ENCODE results near the gene LPAR3. TPM values are rescaled to one million over a fixed set of nuclear protein-coding genes. Genes with fewer than 3 reads are reported as not detected.

LPAR3 gene
- total RNA-seq, 2 experiments from 2014 or later, result 0.21 to 0.23 TPM

- Mint-ChIP-seq H3K27ac (no peak overlapping the region), H3K4me1 (no peaks in the 10 kb centered on the region), H3K36me3 (ENCODE audit: low read depth) (peaks cover 2% of the 10 kb centered on the region), H3K27me3 (peaks cover 6% of the 10 kb centered on the region), H3K4me3 (no peak overlapping the region), H3K9me3 (ENCODE audit: low read depth) (peaks cover 2% of the 10 kb centered on the region)
- POLR2A ChIA-PET, result no interaction called here
- DNase-seq, result no peak
- intact Hi-C loops (cut with DNase I, micrococcal nuclease), result no loop called here
- ATAC-seq, result no peak
- CTCF ChIA-PET, result no interaction called here
Measured at GRCh38 chr1:84899969-84900368, 7.0 kb upstream of the LPAR3 start.

- DNase-seq (no peak), ATAC-seq (no peak)
- ChIA-PET CTCF (interaction anchor here (1.3 to 2.8 kb wide), 2 partner anchors 114 to 358 kb away, joined by 3 to 7 read pairs; no protein-coding TSS in a partner anchor), POLR2A (interaction anchor here (0.7 kb wide), 1 partner anchor 114 kb away, joined by 3 read pairs; no protein-coding TSS in a partner anchor)
- Mint-ChIP-seq H3K36me3 (ENCODE audit: low read depth) (no peaks in the 10 kb centered on the region), H3K4me1 (peaks cover 11% of the 10 kb centered on the region), H3K4me3 (no peak overlapping the region), H3K27me3 (peaks cover 30% of the 10 kb centered on the region), H3K27ac (no peak overlapping the region), H3K9me3 (ENCODE audit: low read depth) (no peaks in the 10 kb centered on the region)
- intact Hi-C loops (cut with DNase I, micrococcal nuclease), result no loop called here
Measured at GRCh38 chr1:84896279-84896678, 3.3 kb upstream of the LPAR3 start.

DNA sequence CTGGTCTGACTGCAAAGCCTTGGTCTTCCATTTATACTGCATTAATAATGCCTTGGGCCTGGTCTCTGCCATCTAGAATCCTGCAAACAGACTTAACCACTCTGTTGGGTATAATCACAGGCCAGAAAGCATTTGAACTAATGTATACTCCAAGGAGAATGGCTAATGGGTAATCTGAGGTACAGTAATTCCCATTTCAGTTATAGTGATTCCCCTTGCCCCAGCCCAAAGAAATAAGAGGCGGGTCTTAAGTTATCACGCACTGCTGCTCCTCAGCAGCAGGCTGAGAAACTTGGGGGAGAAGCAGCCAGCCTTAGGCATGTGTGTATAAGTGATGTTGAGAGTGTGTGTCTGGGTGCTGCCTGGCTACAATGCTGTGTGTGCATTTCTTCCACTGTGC, 2.4 kb downstream of the LPAR3 start:
- ChIA-PET POLR2A (no interaction called here), CTCF (interaction anchor here (0.6 to 0.7 kb wide), 2 partner anchors 191 to 510 kb away, joined by 3 to 4 read pairs; no protein-coding TSS in a partner anchor)
- Mint-ChIP-seq H3K27me3 (peaks cover 28% of the 10 kb centered on the region), H3K4me3 (no peak overlapping the region), H3K9me3 (ENCODE audit: low read depth) (no peaks in the 10 kb centered on the region), H3K4me1 (peaks cover 18% of the 10 kb centered on the region), H3K27ac (no peak overlapping the region), H3K36me3 (ENCODE audit: low read depth) (no peaks in the 10 kb centered on the region)
- ATAC-seq (no peak), DNase-seq (no peak)
- intact Hi-C loops (cut with DNase I, micrococcal nuclease), result loop anchor here in 1 of 2 experiments (5.0 kb wide), 1 partner anchor 58 kb away; no protein-coding TSS in a partner anchor

- Mint-ChIP-seq H3K36me3 (ENCODE audit: low read depth) (no peaks in the 10 kb centered on the region), H3K4me1 (peaks cover 18% of the 10 kb centered on the region), H3K27me3 (peaks cover 19% of the 10 kb centered on the region), H3K9me3 (ENCODE audit: low read depth) (no peaks in the 10 kb centered on the region), H3K27ac (no peak overlapping the region), H3K4me3 (no peak overlapping the region)
- POLR2A ChIA-PET, result no interaction called here
- DNase-seq, result no peak
- no peak for ATAC-seq
- intact Hi-C loops (cut with DNase I, micrococcal nuclease), result no loop called here
- CTCF ChIA-PET, result no interaction called here
Measured at GRCh38 chr1:84889437-84889836, 3.6 kb downstream of the LPAR3 start.

DNA sequence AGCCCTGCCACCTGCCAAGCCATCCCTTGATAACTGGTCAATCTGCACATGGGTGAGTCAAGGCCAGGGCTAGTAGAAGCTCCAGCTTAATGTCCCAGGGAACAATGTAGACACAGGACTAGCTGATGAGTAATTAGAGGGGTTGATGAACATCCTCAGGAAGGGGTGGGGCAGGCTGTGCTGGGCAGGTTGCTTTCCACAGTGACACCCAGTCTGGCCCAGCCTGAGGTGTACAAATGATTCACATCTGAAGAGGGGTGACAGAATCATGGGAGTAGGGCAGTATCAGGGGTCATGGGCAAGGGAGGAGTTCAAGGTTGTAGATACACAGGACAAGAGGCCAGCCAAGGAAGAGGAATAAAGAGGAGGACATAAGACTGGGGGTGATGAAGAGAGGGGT, 4.3 kb downstream of the LPAR3 start:
- no peak overlapping the region for H3K27ac Mint-ChIP-seq
- peaks cover 15% of the 10 kb centered on the region for H3K27me3 Mint-ChIP-seq
- H3K4me3 Mint-ChIP-seq, result no peak overlapping the region
- POLR2A ChIA-PET, result no interaction called here
- H3K9me3 Mint-ChIP-seq (ENCODE audit: low read depth), result no peaks in the 10 kb centered on the region
- no peaks in the 10 kb centered on the region for H3K36me3 Mint-ChIP-seq (ENCODE audit: low read depth)
- intact Hi-C loops (cut with DNase I, micrococcal nuclease), result no loop called here
- peak; percentile 14 for DNase-seq
- peaks cover 15% of the 10 kb centered on the region for H3K4me1 Mint-ChIP-seq
- CTCF ChIA-PET, result no interaction called here
- peak; percentile 70 for ATAC-seq

- Mint-ChIP-seq H3K27me3 (peaks cover 8% of the 10 kb centered on the region), H3K36me3 (ENCODE audit: low read depth) (no peaks in the 10 kb centered on the region), H3K4me1 (peaks cover 9% of the 10 kb centered on the region), H3K27ac (no peak overlapping the region), H3K9me3 (ENCODE audit: low read depth) (no peaks in the 10 kb centered on the region), H3K4me3 (no peak overlapping the region)
- POLR2A ChIA-PET, result no interaction called here
- CTCF ChIA-PET, result interaction anchor here (1.9 kb wide), 1 partner anchor 115 kb away, joined by 5 read pairs; no protein-coding TSS in a partner anchor
- DNase-seq (no peak), ATAC-seq (no peak)
- intact Hi-C loops (cut with DNase I, micrococcal nuclease), result no loop called here
Measured at GRCh38 chr1:84887261-84887934, 5.6 kb downstream of the LPAR3 start.

DNA sequence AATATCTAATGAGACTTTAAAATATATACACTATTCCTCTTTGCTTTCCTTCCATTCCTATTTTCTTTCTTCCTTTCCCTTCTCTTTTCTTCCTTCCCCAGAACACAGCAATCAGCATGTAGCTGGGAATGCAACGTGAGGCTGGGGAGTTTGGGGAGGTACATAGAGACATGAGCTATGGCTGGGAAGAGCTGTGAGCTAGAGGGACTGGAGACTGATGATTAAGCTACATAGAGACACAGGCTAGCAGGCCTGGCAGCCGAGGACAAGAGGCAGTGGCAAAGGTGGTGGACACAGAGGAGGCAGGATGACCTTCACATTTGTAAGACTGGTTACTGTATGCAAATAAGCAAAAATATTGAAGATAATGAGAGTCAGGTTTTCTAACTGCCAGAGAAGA, 7.5 kb downstream of the LPAR3 start:
- CTCF ChIA-PET, result interaction anchor here (0.7 to 1.9 kb wide), 3 partner anchors 103 to 511 kb away, joined by 3 to 5 read pairs (median 4); no protein-coding TSS in a partner anchor
- POLR2A ChIA-PET, result no interaction called here
- no peaks in the 10 kb centered on the region for H3K36me3 Mint-ChIP-seq (ENCODE audit: low read depth)
- ATAC-seq (no peak), DNase-seq (no peak)
- intact Hi-C loops (cut with DNase I, micrococcal nuclease), result no loop called here
- H3K27ac Mint-ChIP-seq, result no peak overlapping the region
- H3K4me3 Mint-ChIP-seq, result no peak overlapping the region
- no peaks in the 10 kb centered on the region for H3K27me3 Mint-ChIP-seq
- peaks cover 7% of the 10 kb centered on the region for H3K4me1 Mint-ChIP-seq
- H3K9me3 Mint-ChIP-seq (ENCODE audit: low read depth), result peaks cover 4% of the 10 kb centered on the region

DNA sequence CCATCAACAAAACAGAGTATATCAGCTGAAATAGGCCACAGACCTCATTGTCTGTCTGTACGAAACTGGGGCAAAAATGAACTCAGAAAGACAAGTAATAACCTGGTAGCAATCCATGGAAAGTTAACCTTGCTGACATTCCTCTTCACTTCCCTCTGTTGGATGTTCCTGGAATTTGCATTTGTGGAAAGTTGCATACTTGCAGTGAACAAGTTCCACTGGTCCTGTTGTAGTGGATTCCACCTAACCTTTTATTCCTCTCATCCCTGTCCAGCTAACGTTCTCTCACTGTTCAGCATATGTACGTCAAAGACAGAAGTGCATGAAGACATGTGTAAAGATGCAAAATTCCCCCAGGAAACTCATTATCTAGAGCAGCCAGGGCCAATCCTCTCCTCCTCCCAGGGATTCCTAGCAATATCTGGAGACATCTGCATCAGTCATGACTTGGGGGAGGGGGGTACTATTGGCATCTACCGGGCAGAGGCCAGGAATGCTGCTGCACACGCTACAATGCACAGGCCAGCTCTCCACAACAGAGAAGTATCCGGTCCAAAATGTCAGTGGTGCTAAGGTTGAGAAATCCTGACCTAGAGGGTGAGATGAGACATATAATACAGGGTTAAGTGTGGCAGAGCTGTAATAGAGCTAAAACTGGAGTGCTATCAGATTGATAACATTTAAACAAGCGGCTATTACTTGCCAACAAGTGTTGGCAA, 8.2 kb downstream of the LPAR3 start:
- H3K4me3 Mint-ChIP-seq, result no peak overlapping the region
- intact Hi-C loops (cut with DNase I, micrococcal nuclease), result no loop called here
- POLR2A ChIA-PET, result no interaction called here
- DNase-seq (no peak), ATAC-seq (no peak)
- CTCF ChIA-PET, result interaction anchor here (0.8 to 1.0 kb wide), 2 partner anchors 140 to 268 kb away, joined by 3 read pairs; no protein-coding TSS in a partner anchor
- H3K4me1 Mint-ChIP-seq, result peaks cover 7% of the 10 kb centered on the region
- H3K27ac Mint-ChIP-seq, result no peak overlapping the region
- H3K9me3 Mint-ChIP-seq (ENCODE audit: low read depth), result peaks cover 4% of the 10 kb centered on the region
- H3K36me3 Mint-ChIP-seq (ENCODE audit: low read depth), result no peaks in the 10 kb centered on the region
- no peaks in the 10 kb centered on the region for H3K27me3 Mint-ChIP-seq

DNA sequence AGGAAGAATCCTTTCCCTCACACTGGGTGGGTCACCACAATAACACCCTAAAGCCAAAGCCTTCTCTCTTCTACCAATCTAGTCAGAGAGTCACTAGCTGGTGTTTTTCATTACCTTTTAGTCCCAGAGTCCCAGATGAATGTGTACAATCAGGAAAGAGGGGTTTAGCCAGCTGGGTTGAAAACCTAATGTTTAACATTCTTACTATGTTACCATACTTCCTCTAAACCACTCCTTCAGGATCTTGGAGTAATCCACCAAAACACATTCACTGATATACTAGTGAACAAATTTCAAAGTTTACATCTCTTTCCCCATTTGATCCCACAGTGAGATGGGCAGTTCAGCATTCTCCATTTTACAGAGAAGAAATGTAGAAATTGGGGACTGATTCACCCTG, 9.7 kb downstream of the LPAR3 start:
- no peak overlapping the region for H3K4me3 Mint-ChIP-seq
- ATAC-seq, result no peak
- H3K27ac Mint-ChIP-seq, result no peak overlapping the region
- no peaks in the 10 kb centered on the region for H3K27me3 Mint-ChIP-seq
- H3K4me1 Mint-ChIP-seq, result no peaks in the 10 kb centered on the region
- no peaks in the 10 kb centered on the region for H3K36me3 Mint-ChIP-seq (ENCODE audit: low read depth)
- no peak for DNase-seq
- intact Hi-C loops (cut with DNase I, micrococcal nuclease), result no loop called here
- CTCF ChIA-PET, result interaction anchor here (0.8 kb wide), 1 partner anchor 159 kb away, joined by 3 read pairs; no protein-coding TSS in a partner anchor
- H3K9me3 Mint-ChIP-seq (ENCODE audit: low read depth), result peaks cover 4% of the 10 kb centered on the region
- POLR2A ChIA-PET, result no interaction called here

DNA sequence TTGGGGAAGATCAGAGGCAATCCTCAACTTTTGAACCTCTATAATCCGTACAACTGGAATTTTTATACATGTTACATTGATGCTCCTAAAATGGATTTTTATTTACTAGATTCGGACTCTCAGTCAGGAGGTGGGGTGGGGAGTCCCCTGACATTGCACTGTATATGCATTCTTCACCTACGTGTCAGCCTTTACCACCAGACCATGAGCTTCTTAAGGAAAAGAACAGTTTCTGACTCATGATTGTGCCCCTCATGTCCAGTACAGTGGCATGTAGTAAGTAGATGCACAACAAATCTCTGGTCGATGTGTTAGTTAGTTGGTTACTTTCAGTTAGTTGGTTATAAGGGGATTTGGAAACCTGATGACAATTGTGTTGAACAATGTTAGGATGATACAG, 15.4 kb downstream of the LPAR3 start:
- H3K4me3 Mint-ChIP-seq, result no peak overlapping the region
- DNase-seq, result no peak
- H3K4me1 Mint-ChIP-seq, result no peaks in the 10 kb centered on the region
- ATAC-seq, result no peak
- no peak overlapping the region for H3K27ac Mint-ChIP-seq
- CTCF ChIA-PET, result interaction anchor here (0.7 to 1.0 kb wide), 2 partner anchors 41 to 95 kb away, joined by 3 read pairs; no protein-coding TSS in a partner anchor
- peaks cover 4% of the 10 kb centered on the region for H3K9me3 Mint-ChIP-seq (ENCODE audit: low read depth)
- POLR2A ChIA-PET, result no interaction called here
- H3K36me3 Mint-ChIP-seq (ENCODE audit: low read depth), result no peaks in the 10 kb centered on the region
- intact Hi-C loops (cut with DNase I, micrococcal nuclease), result no loop called here
- peaks cover 3% of the 10 kb centered on the region for H3K27me3 Mint-ChIP-seq

DNA sequence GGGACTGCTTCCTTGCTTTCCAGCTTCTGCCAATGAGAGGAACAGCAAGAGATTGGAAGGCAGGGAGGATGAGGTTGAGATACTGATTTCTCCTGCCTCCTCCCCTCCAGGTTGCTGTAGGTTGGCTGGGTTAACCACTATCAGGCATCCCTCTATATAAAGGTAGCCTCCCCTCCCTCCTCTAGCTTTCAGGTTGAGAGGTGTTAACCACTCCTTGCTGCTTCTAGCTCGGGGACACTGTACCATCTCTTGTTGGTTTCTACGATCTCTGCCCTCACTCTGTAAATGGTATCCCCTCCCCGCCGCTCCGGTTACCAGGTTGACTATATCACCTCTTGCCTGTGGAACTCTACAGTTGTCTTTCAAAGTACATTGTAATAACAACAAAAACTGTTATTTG, 16.7 kb downstream of the LPAR3 start:
- CTCF ChIA-PET, result no interaction called here
- peak; percentile 36 for ATAC-seq

DNA sequence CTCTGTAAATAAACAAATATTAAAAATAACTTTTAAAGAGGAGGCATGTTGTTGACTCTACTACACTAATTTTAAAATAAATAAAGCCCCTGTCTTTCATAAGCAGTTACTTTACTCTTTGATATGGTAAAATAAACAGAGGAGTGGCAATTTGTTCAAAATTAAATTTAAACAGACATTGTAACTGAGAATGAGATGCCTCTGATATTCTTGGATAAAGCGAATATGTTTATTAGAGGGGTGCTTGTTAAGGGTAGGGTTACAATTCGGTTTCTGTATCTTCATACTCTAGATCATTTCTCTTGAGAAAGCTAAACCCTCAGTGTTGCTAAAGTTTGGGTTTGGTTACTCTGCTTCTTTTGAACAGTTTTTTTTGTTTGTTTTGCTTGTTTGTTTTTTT, 19.6 kb downstream of the LPAR3 start:
- intact Hi-C loops (cut with DNase I, micrococcal nuclease), result no loop called here
- H3K27ac Mint-ChIP-seq, result no peak overlapping the region
- DNase-seq (no peak), ATAC-seq (no peak)
- ChIA-PET POLR2A (no interaction called here), CTCF (interaction anchor here (1.6 kb wide), 1 partner anchor 20 kb away, joined by 3 read pairs; the partner anchor contains the start of gene LPAR3)
- no peak overlapping the region for H3K4me3 Mint-ChIP-seq
- no peaks in the 10 kb centered on the region for H3K4me1 Mint-ChIP-seq
- no peaks in the 10 kb centered on the region for H3K9me3 Mint-ChIP-seq (ENCODE audit: low read depth)
- H3K36me3 Mint-ChIP-seq (ENCODE audit: low read depth), result no peaks in the 10 kb centered on the region
- H3K27me3 Mint-ChIP-seq, result peaks cover 11% of the 10 kb centered on the region

More for the DNA sequence above, 16.7 kb downstream of the LPAR3 start:
- H3K9me3 Mint-ChIP-seq (ENCODE audit: low read depth), result peaks cover 2% of the 10 kb centered on the region
- POLR2A ChIA-PET, result no interaction called here
- intact Hi-C loops (cut with DNase I, micrococcal nuclease), result no loop called here
- H3K4me3 Mint-ChIP-seq, result no peak overlapping the region
- H3K27ac Mint-ChIP-seq, result no peak overlapping the region
- DNase-seq, result no peak
- H3K27me3 Mint-ChIP-seq, result peaks cover 10% of the 10 kb centered on the region
- no peaks in the 10 kb centered on the region for H3K4me1 Mint-ChIP-seq
- no peaks in the 10 kb centered on the region for H3K36me3 Mint-ChIP-seq (ENCODE audit: low read depth)

Data from activated CD4-positive, alpha-beta T cell treated with anti-CD3 and anti-CD28 coated beads for 36 hours (primary cell).